SU-DHL-6 (cell line): Measurements from ENCODE around the gene HS3ST6.
"Not testable (repeated sequence)": the region's sequence is repeated elsewhere in the genome, so short reads cannot be mapped to it uniquely, and the experiment has no call there.

Source experiments
- H2AFZ ChIP-seq: fragments of 200-600 bp; sonication (generic); 2 replicates; pipeline ENCODE4 v1.6.1; 2014; ENCODE audit warnings: low read depth, mild to moderate bottlenecking, moderate library complexity, mixed read lengths, antibody characterized with exemption, low read length; ENCODE audit not compliant: severe bottlenecking
- H3F3A ChIP-seq: fragments of 200-600 bp; shearing (Covaris generic); 2 replicates; pipeline ENCODE4 v1.6.0; 2016; ENCODE audit warnings: antibody characterized with exemption, mild to moderate bottlenecking; ENCODE audit not compliant: insufficient read depth
- H3K27ac ChIP-seq: fragments of 200-600 bp; sonication (generic); 2 replicates; pipeline ENCODE4 v1.5.1; 2016; ENCODE audit warnings: low read depth, mild to moderate bottlenecking, low read length, moderate library complexity, mixed read lengths
- H3K27me3 ChIP-seq: fragments of 200-600 bp; sonication (generic), shearing (Covaris generic); 2 replicates; pipeline ENCODE4 v1.6.0; 2014; ENCODE audit warnings: mild to moderate bottlenecking, low read length
- H3K36me3 ChIP-seq: fragments of 200-600 bp; sonication (generic); 2 replicates; pipeline ENCODE4 v1.6.1; 2014; ENCODE audit warnings: mild to moderate bottlenecking, low read length, mixed read lengths
- H3K4me2 ChIP-seq: fragments of 300-600, 200-600 bp; shearing (Covaris generic), sonication (generic); 2 replicates; pipeline ENCODE4 v1.6.0; 2014; ENCODE audit warnings: low read length, low read depth, mild to moderate bottlenecking; ENCODE audit not compliant: poor library complexity, severe bottlenecking
- H3K4me3 ChIP-seq: fragments of 200-600 bp; sonication (generic); 2 replicates; pipeline ENCODE4 v1.5.1; 2014; ENCODE audit warnings: antibody characterized with exemption, low read length, mild to moderate bottlenecking, mixed read lengths; ENCODE audit not compliant: insufficient read depth, poor library complexity, severe bottlenecking
- H3K79me2 ChIP-seq: fragments of 200-600 bp; sonication (generic); 2 replicates; pipeline ENCODE4 v1.6.1; 2014; ENCODE audit warnings: mild to moderate bottlenecking, low read length, moderate library complexity; ENCODE audit not compliant: insufficient read depth
- H3K9ac ChIP-seq: fragments of 200-600 bp; sonication (generic); 2 replicates; pipeline ENCODE4 v1.7.0; 2014; ENCODE audit warnings: mild to moderate bottlenecking, low read length
- H3K9me2 ChIP-seq: fragments of 200-600 bp; sonication (generic); replicated peaks from 2 replicates; pipeline ENCODE4 v1.6.1; 2014; ENCODE audit warnings: low read length; ENCODE audit not compliant: insufficient read depth
- H3K9me3 ChIP-seq: fragments of 200-600 bp; sonication (generic); 2 replicates; pipeline ENCODE4 v1.6.1; 2014; ENCODE audit warnings: low read length, mixed read lengths; ENCODE audit not compliant: insufficient read depth
- H4K20me1 ChIP-seq: fragments of 200-600 bp; sonication (generic); 2 replicates; pipeline ENCODE4 v1.6.1; 2014; ENCODE audit warnings: low read depth, mild to moderate bottlenecking, antibody characterized with exemption, low read length, moderate library complexity, mixed read lengths
- EZH2phosphoT487 ChIP-seq: fragments of 200-600 bp; sonication (generic), shearing (Covaris generic); conservative IDR thresholded peaks from 2 replicates; pipeline ENCODE4 v1.6.1; 2018; ENCODE audit warnings: mild to moderate bottlenecking, antibody characterized with exemption, low read length, moderate library complexity, mixed read lengths
- TF ChIP-seq, protein P1 (sequence below): fragments of 200-600 bp; sonication (generic); IDR thresholded peaks from one replicate; pipeline ENCODE4 v1.5.1; 2017; ENCODE audit warnings: antibody characterized with exemption, mild to moderate bottlenecking, low read length, moderate library complexity; ENCODE audit not compliant: insufficient read depth, poor library complexity, severe bottlenecking

Gene HS3ST6

DNA sequence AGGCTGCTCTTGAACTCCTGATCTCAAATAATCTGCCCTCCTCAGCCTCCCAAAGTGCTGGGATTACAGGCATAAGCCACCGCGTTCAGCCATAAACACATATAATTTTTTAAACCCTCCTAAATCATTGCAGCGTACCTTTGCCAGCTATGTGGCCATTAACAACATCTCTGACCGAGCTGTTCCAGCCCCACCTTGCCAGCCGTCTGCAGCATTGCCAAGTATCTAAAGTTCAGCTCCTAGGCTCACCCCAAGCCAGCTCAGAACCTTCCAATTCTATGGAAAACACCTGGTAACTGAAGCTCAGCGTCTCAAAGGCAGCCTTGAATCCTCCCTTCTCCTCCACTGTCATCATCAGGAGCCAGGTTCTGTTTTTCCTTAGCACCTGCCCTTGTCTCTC is 41.1 kb downstream of the HS3ST6 start:
- TF ChIP-seq, protein P1, sequence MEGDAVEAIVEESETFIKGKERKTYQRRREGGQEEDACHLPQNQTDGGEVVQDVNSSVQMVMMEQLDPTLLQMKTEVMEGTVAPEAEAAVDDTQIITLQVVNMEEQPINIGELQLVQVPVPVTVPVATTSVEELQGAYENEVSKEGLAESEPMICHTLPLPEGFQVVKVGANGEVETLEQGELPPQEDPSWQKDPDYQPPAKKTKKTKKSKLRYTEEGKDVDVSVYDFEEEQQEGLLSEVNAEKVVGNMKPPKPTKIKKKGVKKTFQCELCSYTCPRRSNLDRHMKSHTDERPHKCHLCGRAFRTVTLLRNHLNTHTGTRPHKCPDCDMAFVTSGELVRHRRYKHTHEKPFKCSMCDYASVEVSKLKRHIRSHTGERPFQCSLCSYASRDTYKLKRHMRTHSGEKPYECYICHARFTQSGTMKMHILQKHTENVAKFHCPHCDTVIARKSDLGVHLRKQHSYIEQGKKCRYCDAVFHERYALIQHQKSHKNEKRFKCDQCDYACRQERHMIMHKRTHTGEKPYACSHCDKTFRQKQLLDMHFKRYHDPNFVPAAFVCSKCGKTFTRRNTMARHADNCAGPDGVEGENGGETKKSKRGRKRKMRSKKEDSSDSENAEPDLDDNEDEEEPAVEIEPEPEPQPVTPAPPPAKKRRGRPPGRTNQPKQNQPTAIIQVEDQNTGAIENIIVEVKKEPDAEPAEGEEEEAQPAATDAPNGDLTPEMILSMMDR, result no peak
- no peak for TF ChIP-seq EZH2phosphoT487

GRCh38 chr16:1876468-1876867 is 41.7 kb downstream of the HS3ST6 start:
- Histone ChIP-seq H3K9me3 (no peaks in the 10 kb centered on the region), H3K27me3 (no peaks in the 10 kb centered on the region)

More for the DNA sequence above, 41.1 kb downstream of the HS3ST6 start:
- no peak overlapping the region for H3K4me2 ChIP-seq
- H3F3A ChIP-seq, result no peaks in the 10 kb centered on the region
- H3K79me2 ChIP-seq, result no peaks in the 10 kb centered on the region
- no peaks in the 10 kb centered on the region for H3K9me2 ChIP-seq
- H3K9ac ChIP-seq, result no peak overlapping the region
- H3K9me3 ChIP-seq, result no peaks in the 10 kb centered on the region
- H3K27me3 ChIP-seq, result no peaks in the 10 kb centered on the region
- no peak overlapping the region for H3K27ac ChIP-seq
- no peak overlapping the region for H2AFZ ChIP-seq
- H3K4me3 ChIP-seq, result no peak overlapping the region
- H4K20me1 ChIP-seq, result no peaks in the 10 kb centered on the region
- no peaks in the 10 kb centered on the region for H3K36me3 ChIP-seq

GRCh38 chr16:1876066-1876465 is 42.1 kb downstream of the HS3ST6 start:
- H3K9ac ChIP-seq, H3K9me3 ChIP-seq, H3K36me3 ChIP-seq, H3K9me2 ChIP-seq, H3K27me3 ChIP-seq, H2AFZ ChIP-seq, H3K27ac ChIP-seq, H3K79me2 ChIP-seq, H4K20me1 ChIP-seq, H3K4me3 ChIP-seq, H3F3A ChIP-seq, H3K4me2 ChIP-seq: not testable (repeated sequence)

More at GRCh38 chr16:1876468-1876867, 41.7 kb downstream of the HS3ST6 start:
- Histone ChIP-seq H3K4me2 (no peak overlapping the region), H3K9me2 (no peaks in the 10 kb centered on the region), H3F3A (no peaks in the 10 kb centered on the region), H2AFZ (no peak overlapping the region), H3K4me3 (no peak overlapping the region), H3K36me3 (no peaks in the 10 kb centered on the region), H3K9ac (no peak overlapping the region), H3K27ac (no peak overlapping the region), H4K20me1 (no peaks in the 10 kb centered on the region), H3K79me2 (no peaks in the 10 kb centered on the region)
- TF ChIP-seq, protein P1, result no peak
- TF ChIP-seq EZH2phosphoT487, result no peak

GRCh38 chr16:1874854-1875253 is 43.4 kb downstream of the HS3ST6 start:
- Histone ChIP-seq H3K4me2 (no peak overlapping the region), H3K27ac (no peak overlapping the region), H4K20me1 (no peaks in the 10 kb centered on the region), H3F3A (no peaks in the 10 kb centered on the region), H3K4me3 (no peak overlapping the region), H3K9me3 (no peaks in the 10 kb centered on the region), H3K27me3 (no peaks in the 10 kb centered on the region), H3K9ac (no peak overlapping the region), H3K79me2 (no peaks in the 10 kb centered on the region), H2AFZ (no peak overlapping the region), H3K36me3 (no peaks in the 10 kb centered on the region), H3K9me2 (no peaks in the 10 kb centered on the region)
- TF ChIP-seq, protein P1, result no peak
- TF ChIP-seq EZH2phosphoT487, result no peak
